Rectal smooth muscle tissue (tissue), 1 donor: Measurements from ENCODE around the gene TRIM52.
A peak's percentile ranks its signal among the peaks of the same experiment; 100 is the strongest.

Experiments
- H3K27ac ChIP-seq: one replicate; pipeline ENCODE4 v1.7.0; 2013; ENCODE audit warnings: low read depth, low read length, inconsistent platforms
- H3K27me3 ChIP-seq: one replicate; pipeline ENCODE4 v1.7.0; 2013; ENCODE audit warnings: low read length; ENCODE audit not compliant: control insufficient read depth, insufficient read depth
- H3K36me3 ChIP-seq: one replicate; pipeline ENCODE4 v1.7.0; 2013; ENCODE audit warnings: low read length; ENCODE audit not compliant: control insufficient read depth, insufficient read depth
- H3K4me1 ChIP-seq: one replicate; pipeline ENCODE4 v1.7.0; 2013; ENCODE audit warnings: low read length; ENCODE audit not compliant: control insufficient read depth, insufficient read depth
- H3K4me3 ChIP-seq: one replicate; pipeline ENCODE4 v1.7.0; 2013; ENCODE audit warnings: low read length
- H3K9ac ChIP-seq: one replicate; pipeline ENCODE4 v1.7.0; 2013; ENCODE audit warnings: low read length

TRIM52 gene

DNA sequence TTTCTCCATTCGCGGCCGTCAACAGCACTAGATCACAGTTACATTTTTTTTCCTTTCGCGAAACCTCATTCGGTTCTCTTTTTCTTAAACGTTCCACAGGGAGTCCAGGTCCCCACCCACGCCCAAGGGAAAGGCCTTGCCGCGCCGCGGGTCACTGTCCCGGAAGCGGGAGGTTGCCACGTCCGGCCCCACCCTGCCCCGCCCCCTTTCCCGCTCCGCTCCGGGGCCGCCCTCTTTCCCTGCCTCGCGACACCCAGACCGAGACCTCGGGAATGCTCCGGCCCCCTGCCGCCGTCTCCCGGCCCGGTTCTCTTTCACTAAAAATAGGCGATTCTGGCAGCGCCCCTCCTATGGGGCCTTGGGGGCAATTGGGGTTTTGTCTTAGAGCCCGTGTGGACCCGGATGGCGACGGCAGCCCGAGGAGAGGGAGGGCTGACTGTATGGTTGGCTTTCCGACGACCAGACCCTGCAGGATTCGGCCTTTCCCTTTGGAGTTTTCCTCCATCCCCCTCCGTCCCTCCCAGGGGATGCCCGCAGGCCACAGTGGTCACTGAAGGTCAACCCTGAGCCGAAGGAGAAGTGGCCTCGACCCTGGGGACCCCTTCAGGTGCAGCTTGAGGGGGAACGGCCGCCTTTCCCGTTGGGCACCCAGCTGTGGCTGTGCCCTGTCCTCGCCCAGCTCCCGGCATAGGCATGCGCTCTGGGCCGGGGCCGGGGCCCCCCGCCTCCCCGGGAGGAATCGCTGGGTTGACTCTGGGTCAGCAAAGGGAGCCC, 14.5 kb downstream of the TRIM52 start:
- H3K9ac ChIP-seq: peak overlapping the region; percentile 99
- peaks cover 39% of the 10 kb centered on the region for H3K4me1 ChIP-seq
- no peaks in the 10 kb centered on the region for H3K27me3 ChIP-seq
- H3K36me3 ChIP-seq: peaks cover 7% of the 10 kb centered on the region
- H3K27ac ChIP-seq: peak overlapping the region; percentile 96
- peak overlapping the region; percentile 99 for H3K4me3 ChIP-seq

DNA sequence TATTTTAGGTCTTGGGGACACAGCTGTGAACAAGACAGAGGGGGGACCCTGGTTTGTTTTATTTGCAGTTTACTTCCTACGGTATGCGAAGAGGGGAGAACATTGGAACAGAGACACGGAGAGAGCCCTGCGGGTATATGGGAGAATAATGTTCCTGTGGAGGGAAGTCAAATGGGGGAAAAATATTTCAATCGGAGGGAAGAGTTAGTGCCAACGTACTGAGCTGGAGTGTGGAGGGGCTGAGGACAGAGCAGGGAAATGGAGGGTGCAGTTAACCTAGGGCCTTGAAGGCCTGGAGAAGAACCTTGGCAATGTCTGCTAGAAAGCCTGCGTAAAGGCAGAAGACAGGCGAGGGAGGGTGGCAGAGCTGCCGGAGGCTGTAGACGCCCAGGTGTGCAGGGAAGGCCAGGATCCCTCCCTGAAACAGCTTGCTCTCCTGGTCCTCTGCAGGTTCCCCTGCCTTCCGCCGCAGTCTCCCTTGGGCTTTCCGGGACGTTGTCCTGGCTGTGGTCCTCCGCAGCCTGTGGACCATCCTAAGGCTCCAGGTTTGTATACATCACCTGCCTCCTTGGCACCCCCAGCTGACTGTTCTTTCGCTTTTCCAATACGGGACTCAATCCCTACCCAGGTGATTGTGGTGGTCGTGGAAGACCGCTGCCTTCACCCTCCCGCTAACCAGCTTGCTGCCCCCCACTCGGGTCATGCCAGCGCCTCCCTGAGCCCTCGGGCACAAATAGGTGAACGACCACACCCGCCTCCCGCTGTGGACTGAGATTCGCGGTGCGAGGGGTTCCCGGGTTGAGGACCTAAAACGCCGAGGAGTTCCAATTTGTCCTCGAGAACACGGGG, 15.3 kb downstream of the TRIM52 start:
- Histone ChIP-seq H3K9ac (peak overlapping the region; percentile 77), H3K27me3 (no peaks in the 10 kb centered on the region), H3K4me1 (peaks cover 39% of the 10 kb centered on the region), H3K36me3 (peaks cover 12% of the 10 kb centered on the region), H3K4me3 (peak overlapping the region; percentile 99), H3K27ac (peak overlapping the region; percentile 96)

DNA sequence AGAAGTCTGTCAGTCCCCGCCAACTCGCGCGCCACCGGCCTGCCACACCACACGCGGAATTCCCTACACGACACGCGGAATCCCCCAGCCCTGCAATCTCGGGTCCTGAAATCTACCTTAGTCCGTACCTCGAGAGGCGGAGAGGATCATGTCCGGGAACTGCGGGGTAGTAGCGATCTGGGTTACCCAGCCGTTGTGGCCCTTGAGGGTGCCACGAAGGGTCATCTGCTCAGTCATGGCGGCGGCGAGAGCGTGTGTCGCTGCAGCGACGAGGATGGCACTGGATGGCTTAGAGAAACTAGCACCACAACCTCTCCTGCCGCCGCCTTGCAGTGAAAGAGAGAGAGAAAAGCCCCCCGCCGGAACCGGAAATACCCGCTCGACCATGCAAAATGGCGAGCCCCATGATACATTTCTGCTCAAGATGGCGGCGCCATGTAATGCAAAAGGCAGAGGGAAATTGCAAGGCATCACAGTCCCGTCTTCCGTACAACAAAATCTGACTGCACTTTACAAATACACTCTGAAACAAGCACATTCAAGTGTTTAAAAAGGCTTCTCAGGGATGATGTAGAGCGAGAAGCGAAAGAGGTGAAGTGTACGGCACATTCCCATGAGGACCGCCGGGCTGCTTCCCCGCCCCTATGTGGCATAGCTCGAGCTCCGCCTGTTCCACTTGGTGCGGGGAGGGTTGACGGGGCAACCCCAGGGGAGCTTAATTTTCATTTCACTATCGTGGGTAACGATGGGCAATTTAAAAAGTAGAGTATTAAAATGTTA, 17.2 kb downstream of the TRIM52 start, which contains the start of gene RACK1:
Gene RACK1, minus strand, starts transcription at position 343 of the 780 bp plus-strand sequence. Its CDS starts 106 bp downstream, at position 237.
- H3K4me3 ChIP-seq: peak within 1 kb of the TSS; percentile 97
- H3K27me3 ChIP-seq: no peaks in the 10 kb centered on the region
- H3K4me1 ChIP-seq: peaks cover 32% of the 10 kb centered on the region
- H3K27ac ChIP-seq: peak within 1 kb of the TSS; percentile 86
- peaks cover 19% of the 10 kb centered on the region for H3K36me3 ChIP-seq
- peak within 1 kb of the TSS; percentile 93 for H3K9ac ChIP-seq

DNA sequence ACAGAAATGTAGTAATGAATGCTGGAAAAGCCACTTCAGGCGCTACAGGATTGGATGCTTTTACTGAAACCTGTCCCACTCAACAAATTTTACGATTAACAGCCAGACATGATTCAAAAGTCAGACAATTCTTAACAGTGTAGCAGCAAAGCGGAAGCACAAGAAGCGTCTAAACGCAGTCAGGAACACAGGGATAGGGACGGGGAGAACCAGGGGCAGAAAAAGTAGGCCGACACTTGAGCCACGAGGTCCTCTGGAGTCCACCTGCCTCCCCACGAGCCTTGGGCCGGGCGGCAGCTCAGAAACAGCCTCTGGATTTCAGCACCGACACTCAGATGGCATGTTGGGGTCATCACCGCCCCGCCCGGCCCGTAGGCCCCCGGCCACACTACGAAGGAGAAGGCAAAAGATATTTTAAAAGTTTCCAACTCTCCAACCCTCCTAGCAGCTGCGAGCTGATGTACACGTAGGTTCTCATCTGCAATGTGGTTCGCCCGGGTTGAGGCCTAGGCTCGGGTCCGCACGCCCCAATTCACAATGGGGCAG, 17.9 kb downstream of the TRIM52 start:
- peak overlapping the region; percentile 86 for H3K27ac ChIP-seq
- no peaks in the 10 kb centered on the region for H3K27me3 ChIP-seq
- peaks cover 28% of the 10 kb centered on the region for H3K4me1 ChIP-seq

DNA sequence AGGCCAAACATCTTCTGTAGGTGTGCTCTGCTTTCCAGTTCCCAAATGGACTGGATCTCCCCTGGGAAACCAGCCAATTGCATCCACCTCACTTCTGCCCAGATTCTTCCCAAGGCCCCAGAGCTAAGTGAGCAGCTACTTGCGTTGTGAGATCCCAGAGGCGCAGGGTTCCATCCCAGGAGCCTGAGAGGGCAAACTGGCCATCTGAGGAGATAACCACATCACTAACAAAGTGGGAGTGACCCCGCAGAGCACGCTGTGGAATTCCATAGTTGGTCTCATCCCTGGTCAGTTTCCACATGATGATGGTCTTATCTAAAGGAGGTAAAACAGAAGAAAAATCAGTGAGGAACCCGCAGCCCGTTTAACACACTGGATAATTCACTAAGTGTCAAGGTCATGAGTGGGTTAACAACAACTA, 18.9 kb downstream of the TRIM52 start:
- peaks cover 37% of the 10 kb centered on the region for H3K36me3 ChIP-seq
- peak overlapping the region; percentile 86 for H3K27ac ChIP-seq
- H3K27me3 ChIP-seq: no peaks in the 10 kb centered on the region
- H3K9ac ChIP-seq: no peak overlapping the region
- H3K4me1 ChIP-seq: peaks cover 23% of the 10 kb centered on the region
- peak overlapping the region; percentile 97 for H3K4me3 ChIP-seq

More for the DNA sequence above, 17.9 kb downstream of the TRIM52 start:
- Histone ChIP-seq H3K36me3 (peaks cover 26% of the 10 kb centered on the region), H3K9ac (peak overlapping the region; percentile 93), H3K4me3 (peak overlapping the region; percentile 97)

DNA sequence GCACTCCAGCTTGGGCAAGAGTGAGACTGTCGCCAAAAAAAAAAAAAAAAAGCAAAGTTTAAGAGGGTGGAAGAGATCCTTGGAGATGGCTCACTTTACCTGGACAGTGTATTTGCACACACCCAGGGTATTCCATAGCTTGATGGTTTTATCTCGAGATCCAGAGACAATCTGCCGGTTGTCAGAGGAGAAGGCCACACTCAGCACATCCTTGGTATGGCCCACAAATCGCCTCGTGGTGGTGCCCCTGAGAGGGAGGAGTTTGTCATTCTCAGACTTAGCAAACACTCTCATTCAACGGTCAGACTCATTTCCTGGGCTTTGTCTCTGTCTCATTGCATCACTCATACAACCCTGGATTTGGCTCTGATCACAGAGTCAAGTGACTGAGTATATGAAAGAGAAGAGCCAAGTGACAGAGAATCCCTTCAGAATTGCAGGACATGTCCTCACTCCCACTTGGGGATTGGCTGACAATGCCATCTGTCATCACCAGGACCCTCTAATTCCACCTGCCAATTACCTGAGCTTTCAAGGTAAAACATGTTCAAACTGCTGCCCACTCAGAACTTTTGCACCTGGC, 19.5 kb downstream of the TRIM52 start:
- no peak overlapping the region for H3K27ac ChIP-seq
- peaks cover 23% of the 10 kb centered on the region for H3K4me1 ChIP-seq
- peak overlapping the region; percentile 97 for H3K4me3 ChIP-seq
- no peak overlapping the region for H3K9ac ChIP-seq
- no peaks in the 10 kb centered on the region for H3K27me3 ChIP-seq
- peaks cover 42% of the 10 kb centered on the region for H3K36me3 ChIP-seq

DNA sequence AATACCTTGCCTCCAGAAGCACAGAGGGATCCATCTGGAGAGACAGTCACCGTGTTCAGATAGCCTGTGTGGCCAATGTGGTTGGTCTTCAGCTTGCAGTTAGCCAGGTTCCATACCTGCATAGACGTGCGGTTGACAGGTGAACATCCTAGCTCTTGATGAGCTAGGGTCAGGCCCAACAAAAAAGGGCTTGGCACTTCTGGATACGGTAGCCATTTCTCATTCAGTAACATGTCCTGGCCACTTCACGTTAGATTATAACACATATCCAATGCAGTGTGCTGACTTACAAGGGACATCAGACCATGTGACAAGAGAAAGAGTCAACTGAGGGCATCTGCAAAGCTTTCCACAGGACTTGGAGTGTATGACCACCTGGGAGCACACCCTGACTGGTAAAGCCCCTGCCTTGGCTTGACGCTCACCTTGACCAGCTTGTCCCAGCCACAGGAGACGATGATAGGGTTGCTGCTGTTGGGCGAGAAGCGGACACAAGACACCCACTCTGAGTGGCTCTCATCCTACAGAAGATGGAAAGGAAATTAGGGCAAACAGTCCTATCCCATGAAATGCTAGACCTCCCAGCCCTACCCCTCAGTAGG, 21.8 kb downstream of the TRIM52 start:
- Histone ChIP-seq H3K27me3 (no peaks in the 10 kb centered on the region), H3K4me3 (no peak overlapping the region), H3K27ac (no peak overlapping the region), H3K4me1 (peaks cover 15% of the 10 kb centered on the region), H3K9ac (no peak overlapping the region), H3K36me3 (peaks cover 51% of the 10 kb centered on the region)

DNA sequence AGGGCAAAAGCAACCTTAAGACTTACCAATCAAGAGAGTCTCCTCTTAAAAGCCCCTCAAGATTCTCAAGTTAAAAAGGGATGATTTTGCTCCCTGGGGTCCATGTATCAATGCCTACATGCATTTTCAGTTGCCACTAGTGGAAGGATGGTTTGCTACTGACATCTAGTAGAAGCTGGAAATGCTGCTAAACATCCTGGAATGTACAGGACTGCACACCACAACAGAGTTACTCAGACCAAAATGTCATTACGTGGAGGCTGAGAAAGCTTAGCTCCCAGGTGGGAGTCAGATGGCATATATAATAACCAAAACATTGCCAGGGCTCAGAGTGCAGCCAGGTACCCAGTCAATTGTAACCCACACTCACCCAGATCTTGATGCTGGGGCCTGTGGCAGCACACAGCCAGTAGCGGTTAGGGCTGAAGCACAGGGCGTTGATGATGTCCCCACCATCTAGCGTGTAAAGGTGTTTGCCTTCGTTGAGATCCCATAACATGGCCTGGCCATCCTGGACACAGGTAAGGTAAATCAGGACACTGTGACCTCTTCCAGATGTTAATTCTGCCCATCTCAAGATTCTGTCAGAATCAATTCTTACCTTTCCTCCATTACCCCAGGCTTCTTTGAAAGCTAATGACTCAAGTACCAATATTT, 23.1 kb downstream of the TRIM52 start:
- Histone ChIP-seq H3K4me3 (no peak overlapping the region), H3K4me1 (peaks cover 15% of the 10 kb centered on the region), H3K27me3 (no peaks in the 10 kb centered on the region), H3K27ac (no peak overlapping the region), H3K36me3 (peaks cover 55% of the 10 kb centered on the region), H3K9ac (no peak overlapping the region)

DNA sequence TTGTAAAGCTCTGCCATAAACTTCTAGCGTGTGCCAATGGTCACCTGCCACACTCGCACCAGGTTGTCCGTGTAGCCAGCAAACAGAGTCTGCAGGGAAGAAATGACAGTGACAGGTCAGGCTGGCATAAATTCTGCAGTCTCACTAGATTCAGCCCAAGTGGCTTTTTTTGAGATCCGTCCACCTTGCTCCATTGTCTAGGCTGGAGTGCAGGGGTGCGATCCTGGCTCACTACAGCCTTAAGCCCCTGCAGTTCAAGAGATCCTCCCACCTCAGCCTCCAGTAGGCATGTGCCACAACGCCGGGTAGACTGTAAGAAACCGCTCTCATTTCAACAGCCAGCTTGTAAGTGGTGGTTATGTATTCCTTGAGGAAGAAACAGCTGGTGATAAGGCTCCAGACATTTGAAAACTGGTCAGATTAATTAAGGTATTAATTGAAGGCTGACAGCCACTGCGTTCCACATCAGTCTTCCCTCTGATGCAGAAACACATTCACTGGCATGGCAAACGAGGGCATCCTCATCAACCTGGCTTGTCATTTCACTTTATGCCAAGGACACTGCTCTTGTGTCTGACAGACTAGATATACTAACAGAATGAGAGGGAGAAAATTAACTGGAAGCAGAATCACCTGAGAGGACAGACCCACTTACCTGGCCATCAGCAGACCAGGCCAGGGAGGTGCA, 23.8 kb downstream of the TRIM52 start:
- H3K4me3 ChIP-seq: no peak overlapping the region
- no peaks in the 10 kb centered on the region for H3K27me3 ChIP-seq
- H3K4me1 ChIP-seq: peaks cover 7% of the 10 kb centered on the region
- no peak overlapping the region for H3K9ac ChIP-seq
- peaks cover 61% of the 10 kb centered on the region for H3K36me3 ChIP-seq
- no peak overlapping the region for H3K27ac ChIP-seq

DNA sequence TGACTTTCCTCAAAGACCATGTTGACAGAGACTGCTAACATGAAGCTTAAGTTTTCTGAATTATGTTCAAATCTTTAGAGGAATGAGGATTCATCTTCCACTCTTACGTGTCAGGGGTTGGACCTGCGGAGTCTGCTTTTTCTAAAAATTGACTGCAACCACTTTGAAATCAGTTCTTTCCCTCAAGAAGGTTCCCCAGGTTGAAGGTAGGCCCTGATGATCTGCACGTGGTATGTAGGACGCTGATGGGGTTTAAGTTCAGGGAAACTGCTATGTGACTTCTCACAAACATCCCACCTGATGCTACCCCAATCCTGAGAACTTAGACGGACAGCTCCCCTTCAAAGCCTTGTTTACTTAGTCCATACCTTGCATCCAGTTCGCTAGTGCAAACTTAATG, 24.5 kb downstream of the TRIM52 start:
- peaks cover 55% of the 10 kb centered on the region for H3K36me3 ChIP-seq
- no peak overlapping the region for H3K4me3 ChIP-seq

More for the DNA sequence above, 24.5 kb downstream of the TRIM52 start:
- Histone ChIP-seq H3K27me3 (no peaks in the 10 kb centered on the region), H3K9ac (no peak overlapping the region), H3K4me1 (peaks cover 1% of the 10 kb centered on the region), H3K27ac (no peak overlapping the region)
